Kidney epithelial cell (primary cell): ENCODE results near the gene IDH3B. TPM values are rescaled to one million over a fixed set of nuclear protein-coding genes. Genes with fewer than 3 reads are reported as not detected.

Experiments used
- DNase-seq: peaks from one replicate; pipeline ENCODE4 v3.0.0-alpha.2; 2010; ENCODE audit warnings: low read depth
- H3K27me3 ChIP-seq: 2 replicates; pipeline ENCODE4 v1.6.0; 2011; ENCODE audit warnings: low read length; ENCODE audit not compliant: control insufficient read depth, insufficient read depth
- H3K36me3 ChIP-seq: 2 replicates; pipeline ENCODE4 v1.5.1; 2011; ENCODE audit warnings: low read length; ENCODE audit not compliant: control insufficient read depth, insufficient read depth
- H3K4me3 ChIP-seq: 2 replicates; pipeline ENCODE4 v1.5.1; 2011; ENCODE audit warnings: low read depth, mild to moderate bottlenecking, control low read depth, low read length
- CTCF ChIP-seq: IDR thresholded peaks from 2 replicates; pipeline ENCODE4 v1.5.1; 2011; ENCODE audit warnings: mild to moderate bottlenecking, moderate library complexity, low read length, control low read depth, inconsistent platforms; ENCODE audit not compliant: insufficient read depth, poor library complexity, severe bottlenecking
- total RNA-seq: library from RNA; depleted of rRNA; stranded (reverse); fragments of >200 nt; gene quantifications from 2 replicates; pipeline ENCODE4 v1.2.3, GENCODE V29; 2015

The IDH3B gene
- total RNA-seq, 1 donor from 2014 or later = 118 TPM

GRCh38 chr20:2640899-2641298 lies 23.1 kb downstream of the IDH3B start:
- Histone ChIP-seq H3K4me3 (no peak overlapping the region), H3K36me3 (no peaks in the 10 kb centered on the region), H3K27me3 (no peaks in the 10 kb centered on the region)
- TF ChIP-seq CTCF = no peak
- no peak for DNase-seq

- Histone ChIP-seq H3K36me3 (no peaks in the 10 kb centered on the region), H3K27me3 (peaks cover 2% of the 10 kb centered on the region)
- no peak for TF ChIP-seq CTCF
These were observed 23.8 kb downstream of the IDH3B start for GRCh38 chr20:2640260-2640659.

GRCh38 chr20:2637246-2637645 lies 26.8 kb downstream of the IDH3B start:
- no peak for DNase-seq
- no peak for TF ChIP-seq CTCF
- Histone ChIP-seq H3K36me3 (no peaks in the 10 kb centered on the region), H3K27me3 (peaks cover 2% of the 10 kb centered on the region), H3K4me3 (no peak overlapping the region)

More at GRCh38 chr20:2640260-2640659, 23.8 kb downstream of the IDH3B start:
- no peak overlapping the region for H3K4me3 ChIP-seq
- no peak for DNase-seq

- Histone ChIP-seq H3K4me3 (no peak overlapping the region), H3K36me3 (no peaks in the 10 kb centered on the region), H3K27me3 (peaks cover 2% of the 10 kb centered on the region)
- no peak for TF ChIP-seq CTCF
- DNase-seq = no peak
These were observed 30.6 kb downstream of the IDH3B start for GRCh38 chr20:2633381-2633780.

GRCh38 chr20:2631228-2631627 lies 32.8 kb downstream of the IDH3B start:
- TF ChIP-seq CTCF = no peak
- no peak for DNase-seq
- no peak overlapping the region for H3K4me3 ChIP-seq
- H3K27me3 ChIP-seq = peaks cover 2% of the 10 kb centered on the region
- H3K36me3 ChIP-seq = no peaks in the 10 kb centered on the region

- no peak for TF ChIP-seq CTCF
- peak; percentile 49 for DNase-seq
- no peak overlapping the region for H3K4me3 ChIP-seq
- H3K27me3 ChIP-seq = no peaks in the 10 kb centered on the region
- H3K36me3 ChIP-seq = no peaks in the 10 kb centered on the region
These were observed 37.0 kb downstream of the IDH3B start for GRCh38 chr20:2626853-2627541.
